ENCODE data around the gene C4orf51. TPM values are rescaled to one million over a fixed set of nuclear protein-coding genes. Genes with fewer than 3 reads are reported as not detected.

The C4orf51 gene
- polyA plus RNA-seq, 1 of the 3 experiments (the other 2 are of a cell fraction): not detected

DNA sequence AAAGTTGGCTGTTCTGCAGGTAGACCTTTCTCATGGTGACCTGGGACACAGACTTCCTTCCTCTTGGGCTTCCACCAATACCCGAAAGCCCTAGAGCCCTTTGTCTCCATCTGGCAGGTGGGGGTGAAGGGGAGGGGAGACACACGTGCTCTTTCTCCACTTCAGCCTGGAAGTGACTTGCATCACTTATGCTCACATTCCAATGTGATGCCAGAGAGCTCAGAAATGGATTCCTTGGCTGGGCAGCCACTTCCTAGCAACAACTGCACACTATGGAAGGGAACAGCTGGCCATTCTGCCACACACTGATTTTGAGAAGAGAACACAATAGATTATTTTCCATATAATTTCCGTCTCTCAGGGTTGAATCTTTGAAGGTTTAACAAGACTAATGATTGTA is 36.3 kb downstream of the C4orf51 start:
- TF ChIP-seq FOXM1 (IDR thresholded peaks at IDR 0.05; ENCODE audit: low read depth) (no peak), ELF1 (IDR thresholded peaks at IDR 0.05) (no peak)
- Histone ChIP-seq H3K79me2 (ENCODE audit: insufficient read depth) (no peaks in the 10 kb centered on the region), H3K27ac (ENCODE audit: low read depth in 2 of 2, low read length in 1 of 2) (no peak overlapping the region), H3F3A (replicated peaks; ENCODE audit: insufficient read depth) (no peaks in the 10 kb centered on the region), H4K20me1 (ENCODE audit: insufficient read depth) (no peaks in the 10 kb centered on the region), H3K27me3 (ENCODE audit: insufficient read depth) (no peaks in the 10 kb centered on the region), H3K9ac (no peak overlapping the region), H3K4me3 (ENCODE audit: low read depth in 2 of 2, low read length in 1 of 2) (no peak overlapping the region), H3K4me1 (ENCODE audit: control insufficient read depth in 1 of 2, insufficient read depth in 2 of 2, low read depth in 1 of 2, low read length in 1 of 2) (no peaks in the 10 kb centered on the region), H3K9me2 (no peaks in the 10 kb centered on the region), H2AFZ (ENCODE audit: low read depth) (no peak overlapping the region), H3K36me3 (replicated peaks in 1 of 2; ENCODE audit: control insufficient read depth in 1 of 2, insufficient read depth in 2 of 2, low read length in 1 of 2) (no peaks in the 10 kb centered on the region), H3K9me3 (no peaks in the 10 kb centered on the region), H3K4me2 (no peak overlapping the region)
- ChIA-PET CTCF (no interaction called here), POLR2A (no interaction called here)
- DNase-seq: no peak
- 46% methylated on average over 3 of the region's 3 CpGs for WGBS (ENCODE audit: low lambda C conversion rate)

DNA sequence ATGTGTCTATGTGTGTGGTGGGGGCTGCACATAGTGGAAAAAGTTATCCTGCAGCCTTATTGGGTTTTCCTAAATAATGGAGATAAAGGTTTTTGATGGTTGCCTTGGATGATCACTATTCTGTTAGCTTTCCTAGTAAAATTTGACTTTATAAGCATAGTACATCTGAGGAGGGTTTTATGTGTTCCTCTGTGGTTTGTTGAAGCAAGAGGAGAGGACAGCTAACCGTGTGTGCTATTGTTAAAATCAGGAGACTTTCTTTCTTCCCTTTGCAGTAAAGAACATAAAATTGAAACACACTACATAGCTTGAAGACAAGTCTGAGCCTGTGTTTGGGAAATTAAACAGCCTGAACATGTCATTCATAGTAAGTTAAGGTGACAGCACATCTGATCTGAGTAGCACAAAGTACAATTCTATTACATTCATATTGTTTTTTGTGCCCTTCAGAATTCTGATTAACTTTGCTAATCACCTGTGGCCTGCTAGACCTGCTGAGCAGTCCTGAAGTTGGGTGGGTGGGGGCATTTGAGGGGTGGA is 36.8 kb downstream of the C4orf51 start:
- H3K36me3 ChIP-seq (replicated peaks in 1 of 2; ENCODE audit: control insufficient read depth in 1 of 2, insufficient read depth in 2 of 2, low read length in 1 of 2): no peaks in the 10 kb centered on the region
- ChIA-PET POLR2A (no interaction called here), CTCF (no interaction called here)
- no peaks in the 10 kb centered on the region for H3K9me3 ChIP-seq
- H3K9me2 ChIP-seq: no peaks in the 10 kb centered on the region
- TF ChIP-seq FOSL2 (IDR thresholded peaks at IDR 0.05; ENCODE audit: borderline replicate concordance, low read depth) (no peak), RXRA (IDR thresholded peaks at IDR 0.05; ENCODE audit: borderline replicate concordance, low read depth) (no peak), GABPA (IDR thresholded peaks at IDR 0.05; ENCODE audit: low read depth) (no peak), USF1 (IDR thresholded peaks at IDR 0.05; ENCODE audit: borderline replicate concordance, low read depth) (no peak), EP300 (IDR thresholded peaks at IDR 0.05; ENCODE audit: borderline replicate concordance in 1 of 2, low read depth in 1 of 2, low read length in 1 of 2) (no peak), ELF1 (IDR thresholded peaks at IDR 0.05) (no peak), PBX3 (IDR thresholded peaks at IDR 0.05) (no peak), NRF1 (IDR thresholded peaks at IDR 0.05; ENCODE audit: low read depth, low read length) (no peak), YY1 (IDR thresholded peaks at IDR 0.05; ENCODE audit: low read depth) (no peak), MXI1 (IDR thresholded peaks at IDR 0.05; ENCODE audit: low read depth, low read length) (no peak)
- H3K27ac ChIP-seq (ENCODE audit: low read depth in 2 of 2, low read length in 1 of 2): no peak overlapping the region
- H2AFZ ChIP-seq (ENCODE audit: low read depth): no peak overlapping the region
- no peak overlapping the region for H3K4me3 ChIP-seq (ENCODE audit: low read depth in 2 of 2, low read length in 1 of 2)
- no peak overlapping the region for H3K4me2 ChIP-seq
- no peaks in the 10 kb centered on the region for H3K27me3 ChIP-seq (ENCODE audit: insufficient read depth)
- H3F3A ChIP-seq (replicated peaks; ENCODE audit: insufficient read depth): no peaks in the 10 kb centered on the region
- no peaks in the 10 kb centered on the region for H3K79me2 ChIP-seq (ENCODE audit: insufficient read depth)
- no peaks in the 10 kb centered on the region for H4K20me1 ChIP-seq (ENCODE audit: insufficient read depth)
- WGBS (ENCODE audit: low lambda C conversion rate): 76% methylated on average over 1 of the region's 1 CpG
- no peaks in the 10 kb centered on the region for H3K4me1 ChIP-seq (ENCODE audit: control insufficient read depth in 1 of 2, insufficient read depth in 2 of 2, low read depth in 1 of 2, low read length in 1 of 2)
- no peak for DNase-seq
- H3K9ac ChIP-seq: no peak overlapping the region
